HG03095 (cell line): Measurements from ENCODE around the gene PRKN.
"Not testable (repeated sequence)": the region's sequence is repeated elsewhere in the genome, so short reads cannot be mapped to it uniquely, and the experiment has no call there.

ENCODE experiments used
- ATAC-seq: cut with Tn5 transposase; IDR thresholded peaks from one replicate; pipeline ENCODE4 v1.9.1; 2021; ENCODE audit warnings: moderate library complexity; ENCODE audit not compliant: unreplicated experiment

Gene PRKN

DNA sequence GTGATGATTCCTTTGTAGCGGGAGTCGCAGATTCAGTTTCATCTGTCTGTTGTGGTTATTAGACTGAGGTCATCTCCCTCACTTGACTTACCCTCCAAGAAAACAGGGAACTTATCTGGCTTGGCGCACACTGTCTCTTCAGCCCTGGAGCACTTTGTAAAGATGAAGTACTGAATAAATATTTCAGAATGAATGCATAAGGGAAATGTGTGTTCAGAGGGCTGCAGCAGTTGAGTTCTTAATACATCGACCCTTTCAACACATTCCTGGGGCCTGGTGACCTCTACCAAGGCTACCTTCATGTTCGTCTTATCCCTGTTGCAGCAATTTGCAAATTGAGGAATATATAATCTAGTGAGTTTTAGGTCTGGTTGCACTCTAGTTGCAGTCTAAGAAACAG lies 801.2 kb downstream of the PRKN start:
- no peak for ATAC-seq

- ATAC-seq: no peak
Measured at GRCh38 chr6:161924516-161925116, 803.0 kb downstream of the PRKN start.

DNA sequence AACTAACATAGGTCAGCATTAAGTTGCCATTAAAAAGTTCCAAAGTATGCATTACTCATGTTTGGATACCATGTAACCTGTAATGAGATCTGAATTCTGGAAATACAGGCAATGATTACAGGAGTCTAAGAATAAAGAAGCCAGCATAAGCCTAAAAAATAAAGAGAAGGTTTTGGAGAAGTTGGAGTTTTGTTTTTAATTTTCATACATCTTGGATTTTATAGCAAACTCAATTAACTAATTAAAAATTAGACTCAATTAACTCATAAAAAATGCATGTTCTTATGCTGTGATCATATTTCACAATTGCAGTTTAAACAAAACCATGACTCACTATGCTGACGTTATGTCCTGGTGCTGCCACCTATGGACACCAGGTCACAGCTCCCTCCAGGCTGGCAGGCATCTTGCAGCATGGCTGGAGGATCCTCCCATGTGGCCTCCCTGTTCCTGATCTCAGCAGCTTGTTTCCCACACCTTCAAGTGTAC lies 804.9 kb downstream of the PRKN start:
- ATAC-seq: no peak

DNA sequence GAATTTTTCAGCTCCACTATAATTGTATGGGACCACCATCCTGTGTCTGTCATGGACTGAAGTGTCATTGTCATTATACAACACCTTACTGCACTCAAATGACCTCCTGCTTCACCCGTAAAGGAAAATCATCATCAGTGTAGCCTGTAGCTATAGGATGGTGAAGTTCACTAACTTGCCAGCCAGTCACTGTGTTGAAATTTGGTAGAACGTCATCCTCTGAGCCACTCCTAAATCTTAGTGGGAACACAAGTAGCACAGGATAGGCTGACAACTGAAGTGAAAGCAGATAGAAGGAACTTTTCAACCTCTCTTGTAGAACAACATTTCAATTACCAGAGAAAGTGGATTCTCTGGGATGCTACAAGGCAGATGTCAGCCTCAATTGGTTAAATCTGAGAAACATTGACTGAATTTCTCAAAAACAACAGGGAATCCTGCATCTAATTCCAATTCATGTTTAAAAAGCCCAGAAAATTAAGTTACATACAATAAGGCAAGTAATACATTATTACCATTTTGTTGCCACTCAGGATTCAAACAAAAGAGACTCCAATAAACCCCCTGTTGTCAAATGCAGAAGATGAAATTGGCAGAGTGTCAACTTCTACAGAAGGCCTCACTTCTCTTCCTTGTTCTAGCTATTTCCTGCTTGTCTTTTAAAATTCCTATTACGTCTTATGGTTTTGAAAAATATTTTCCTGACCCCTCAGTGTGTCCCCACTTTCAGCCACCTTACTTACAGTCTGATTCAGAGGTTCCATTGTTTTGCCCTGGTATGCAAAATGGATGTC lies 805.8 kb downstream of the PRKN start:
- no peak for ATAC-seq

DNA sequence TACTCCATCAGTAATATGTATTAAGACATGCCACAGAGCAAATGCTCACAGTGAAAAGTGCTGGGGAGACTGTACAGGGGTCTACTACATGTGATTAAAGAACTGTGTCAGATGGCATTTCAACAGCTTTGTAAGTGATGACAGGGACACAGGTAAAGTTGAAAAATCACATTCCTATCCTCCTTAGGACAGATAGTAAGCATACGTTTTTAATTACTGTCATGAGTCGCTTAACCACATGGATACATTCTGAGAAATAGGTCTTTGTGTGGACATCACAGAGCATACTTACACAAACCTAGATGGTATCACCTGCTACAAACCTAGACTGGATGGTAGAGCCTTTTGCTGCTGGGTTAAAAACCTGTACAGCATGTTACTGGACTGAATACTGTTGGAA lies 807.9 kb downstream of the PRKN start:
- ATAC-seq: no peak

- no peak for ATAC-seq
Measured at GRCh38 chr6:161918628-161919205, 808.8 kb downstream of the PRKN start.

- ATAC-seq: no peak
Measured at GRCh38 chr6:161918109-161918531, 809.4 kb downstream of the PRKN start.

DNA sequence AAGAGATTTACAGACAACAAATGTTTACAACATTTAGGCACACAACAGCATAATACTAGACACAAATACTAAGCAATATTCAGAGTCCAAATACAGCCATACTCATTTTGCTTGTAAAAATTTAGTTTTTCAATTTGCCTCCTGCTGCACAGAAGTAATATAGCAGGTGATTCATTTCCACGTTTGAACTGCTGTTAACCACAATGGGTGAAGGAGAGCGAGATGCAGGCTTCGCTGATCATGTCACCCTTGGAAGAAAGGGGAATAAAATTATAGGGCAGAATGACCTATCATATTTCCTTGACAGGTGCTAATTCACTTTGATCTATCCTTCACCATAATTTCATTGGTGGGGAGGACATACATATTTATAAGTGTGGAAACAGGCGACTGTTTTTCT lies 809.9 kb downstream of the PRKN start:
- no peak for ATAC-seq

GRCh38 chr6:161915456-161915964 lies 812.1 kb downstream of the PRKN start:
- ATAC-seq: no peak

DNA sequence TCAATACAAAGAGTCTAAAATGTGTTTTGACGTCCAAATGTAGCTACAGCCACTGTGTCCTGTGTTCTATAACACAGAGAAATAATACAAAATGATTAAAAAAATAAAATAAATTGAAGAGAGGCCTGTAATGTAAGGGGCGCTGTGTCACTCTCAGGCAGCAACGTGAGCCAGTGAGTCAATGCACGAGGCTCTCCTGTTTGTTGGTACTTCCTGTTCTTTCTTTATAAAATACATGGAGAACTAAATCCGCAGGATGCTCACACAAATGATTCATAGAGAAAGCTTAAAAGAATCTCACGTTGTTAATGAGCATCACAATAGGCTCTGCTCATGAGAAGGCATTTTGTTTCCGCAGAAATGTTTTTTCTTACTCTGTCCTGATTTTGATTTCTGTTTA lies 818.7 kb downstream of the PRKN start:
- ATAC-seq: no peak

- ATAC-seq: no peak
Measured at GRCh38 chr6:161906571-161906970, 821.0 kb downstream of the PRKN start.

GRCh38 chr6:161903584-161904212 lies 823.9 kb downstream of the PRKN start:
- ATAC-seq: no peak

GRCh38 chr6:161901740-161902426 lies 825.7 kb downstream of the PRKN start:
- no peak for ATAC-seq

- ATAC-seq: no peak
Measured at GRCh38 chr6:161894436-161894835, 833.1 kb downstream of the PRKN start.

DNA sequence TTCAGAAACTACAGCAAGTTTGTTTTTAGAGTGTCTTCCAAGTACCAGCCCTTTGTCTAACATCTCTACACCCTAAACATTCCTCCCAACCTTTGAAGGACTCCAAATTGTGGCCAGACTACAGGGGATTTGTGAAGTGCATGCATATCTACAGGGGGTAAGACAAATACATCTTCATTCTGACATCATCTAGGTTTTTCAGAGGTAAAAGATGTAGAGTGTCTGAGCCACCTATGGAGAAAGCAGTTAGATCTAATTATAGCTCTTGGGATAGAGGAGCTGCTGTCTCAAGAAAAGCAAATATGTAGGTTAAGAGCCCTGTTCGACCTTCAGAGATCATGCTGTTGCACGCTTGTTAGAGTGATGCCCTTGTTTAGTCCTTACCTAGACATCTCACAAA lies 836.0 kb downstream of the PRKN start:
- ATAC-seq: no peak

- ATAC-seq: no peak
Measured at GRCh38 chr6:161890832-161891297, 836.7 kb downstream of the PRKN start.

DNA sequence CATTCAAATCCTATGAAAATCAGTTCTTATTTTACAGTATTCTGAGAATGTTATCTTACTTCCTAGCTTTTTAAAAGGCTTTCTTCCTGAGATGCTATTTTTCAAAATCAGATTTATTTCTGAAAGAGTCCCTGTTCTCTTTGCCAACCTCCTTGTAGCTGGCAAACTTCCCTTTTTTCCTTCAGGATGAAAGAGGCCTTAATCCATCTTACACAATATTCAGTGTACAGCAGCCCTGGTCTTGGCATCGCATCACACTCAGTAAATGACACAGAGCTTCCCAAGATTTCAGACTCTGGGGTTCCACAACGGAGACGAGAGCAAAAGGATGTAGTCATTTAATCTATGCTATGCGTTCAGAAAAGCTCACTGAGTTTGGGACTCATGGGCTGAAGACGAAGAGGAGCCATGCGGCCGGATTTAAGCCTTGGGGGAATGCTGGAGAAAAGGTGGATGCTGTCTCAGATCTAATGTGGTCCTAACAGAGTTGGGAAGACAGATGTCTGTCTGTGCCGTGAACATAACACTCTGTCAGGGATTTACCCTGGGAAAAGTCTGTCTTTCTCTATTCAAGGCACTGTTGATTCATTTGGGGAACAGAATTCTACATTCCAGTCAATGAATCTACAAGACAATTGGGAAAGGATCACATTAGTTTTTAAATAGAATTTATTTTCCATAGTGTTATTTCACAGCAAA lies 837.3 kb downstream of the PRKN start:
- no peak for ATAC-seq

GRCh38 chr6:161889324-161889723 lies 838.2 kb downstream of the PRKN start:
- no peak for ATAC-seq

- ATAC-seq: not testable (repeated sequence)
Measured at GRCh38 chr6:161886545-161886944, 841.0 kb downstream of the PRKN start.

DNA sequence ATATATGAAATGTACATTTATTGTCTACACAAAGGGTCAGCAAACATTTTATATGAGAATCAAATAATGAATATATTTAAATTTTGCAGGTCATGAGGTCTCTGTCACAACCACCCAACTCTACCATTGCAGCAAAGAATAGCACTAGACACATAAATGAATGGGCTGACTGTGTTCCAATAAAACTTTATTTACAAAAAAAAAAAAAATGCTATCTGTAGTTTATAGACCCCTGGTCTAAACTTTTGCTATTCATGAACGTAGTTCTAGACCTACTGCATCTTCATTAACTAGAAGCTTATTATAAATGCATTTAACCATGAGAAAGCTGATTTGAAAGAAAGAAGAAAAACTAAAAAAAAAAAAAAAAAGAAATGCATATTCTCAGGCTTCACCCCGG lies 842.8 kb downstream of the PRKN start:
- no peak for ATAC-seq
